ENCODE data around the gene ZDHHC16.
"Not testable (repeated sequence)": the region's sequence is repeated elsewhere in the genome, so short reads cannot be mapped to it uniquely, and the experiment has no call there.

ZDHHC16 gene

DNA sequence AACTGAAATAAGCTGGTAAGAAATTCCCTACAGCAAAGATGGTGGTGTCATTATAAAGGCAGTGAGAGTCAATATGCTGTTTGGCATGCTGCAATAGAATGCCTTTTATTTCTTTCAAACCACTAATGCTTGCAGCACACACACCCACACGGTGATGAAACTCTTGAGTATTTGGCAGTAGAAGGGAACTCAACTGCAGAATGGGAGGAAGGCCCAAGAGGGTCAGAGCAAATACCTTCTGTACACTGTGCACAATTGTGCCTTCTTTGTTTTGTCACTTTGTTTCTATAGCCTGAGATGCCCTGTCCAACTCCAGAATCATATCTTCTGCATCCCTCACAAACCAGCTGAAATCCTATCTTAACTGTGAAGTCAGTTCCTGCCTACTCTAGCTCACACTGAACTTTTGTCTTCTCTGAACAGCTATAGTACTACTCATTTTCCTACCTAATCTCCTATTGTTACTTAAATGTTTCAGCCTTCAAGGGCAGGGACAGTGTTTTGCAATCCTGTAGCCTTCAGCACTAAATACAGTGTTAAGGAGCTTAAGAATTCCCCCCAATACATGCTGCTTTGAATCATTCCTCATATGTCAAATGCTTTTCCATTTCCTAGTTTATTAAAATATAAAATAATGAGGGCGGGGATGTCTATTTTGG, 30.1 kb downstream of the ZDHHC16 start:
- no peak for DNase-seq (ENCODE audit: low read depth in 1 of 2, low spot score in 1 of 2)

DNA sequence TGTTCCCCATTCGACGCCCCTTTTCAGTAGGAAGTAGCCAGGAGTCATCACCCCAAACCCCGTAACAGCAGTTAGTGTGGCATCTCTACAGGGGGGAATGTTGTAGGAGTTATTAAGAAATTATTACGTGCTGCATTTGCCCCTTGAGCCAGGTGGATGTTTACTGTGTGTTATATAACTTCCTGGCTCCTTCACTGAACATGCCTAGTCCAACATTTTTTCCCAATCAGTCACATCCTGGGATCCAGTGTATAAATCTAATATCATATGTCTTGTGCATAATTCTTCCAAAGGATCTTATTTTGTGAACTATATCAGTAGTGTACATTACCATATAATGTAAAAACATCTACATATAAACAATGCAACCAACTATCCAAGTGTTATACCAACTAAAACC, 33.4 kb downstream of the ZDHHC16 start:
- DNase-seq (ENCODE audit: low read depth in 1 of 2, low spot score in 1 of 2): not testable (repeated sequence)

- DNase-seq (ENCODE audit: low read depth in 1 of 2, low spot score in 1 of 2): no peak
Measured at GRCh38 chr10:97479939-97480338, 34.0 kb downstream of the ZDHHC16 start.

GRCh38 chr10:97481071-97481470, 35.1 kb downstream of the ZDHHC16 start:
- DNase-seq (ENCODE audit: low read depth in 1 of 2, low spot score in 1 of 2): no peak

- DNase-seq (ENCODE audit: low read depth in 1 of 2, low spot score in 1 of 2): no peak
Measured at GRCh38 chr10:97482381-97482780, 36.4 kb downstream of the ZDHHC16 start.

- DNase-seq (ENCODE audit: low read depth in 1 of 2, low spot score in 1 of 2): no peak
Measured at GRCh38 chr10:97483506-97483905, 37.5 kb downstream of the ZDHHC16 start.

GRCh38 chr10:97483921-97484320, 37.9 kb downstream of the ZDHHC16 start:
- DNase-seq (ENCODE audit: low read depth in 1 of 2, low spot score in 1 of 2): no peak

- no peak for DNase-seq (ENCODE audit: low read depth in 1 of 2, low spot score in 1 of 2)
Measured at GRCh38 chr10:97485647-97486281, 39.8 kb downstream of the ZDHHC16 start.

DNA sequence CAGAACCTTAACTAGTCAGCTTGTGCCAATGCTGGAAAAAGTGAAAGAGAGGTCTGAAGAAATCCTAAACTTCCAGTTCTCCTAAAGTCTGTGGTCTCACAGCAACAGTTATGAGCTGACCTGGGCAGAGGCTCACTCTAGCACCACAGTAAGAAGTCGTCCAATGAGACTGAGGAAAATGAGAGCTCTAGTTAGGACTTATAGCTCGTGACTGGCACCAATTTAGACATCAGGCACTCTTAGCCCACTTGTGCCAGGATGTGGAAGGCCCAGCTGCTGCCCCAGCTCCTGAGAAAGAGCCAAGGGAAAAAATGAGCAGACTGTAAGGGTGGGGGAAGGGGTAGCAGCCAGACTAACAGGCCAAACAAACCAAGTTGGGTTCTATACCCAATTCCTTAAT, 44.6 kb downstream of the ZDHHC16 start:
- DNase-seq (ENCODE audit: low read depth in 1 of 2, low spot score in 1 of 2): no peak

- no peak for DNase-seq (ENCODE audit: low read depth in 1 of 2, low spot score in 1 of 2)
Measured at GRCh38 chr10:97494151-97494550, 48.2 kb downstream of the ZDHHC16 start.

GRCh38 chr10:97494863-97495506, 49.0 kb downstream of the ZDHHC16 start:
- no peak for DNase-seq (ENCODE audit: low read depth in 1 of 2, low spot score in 1 of 2)

DNA sequence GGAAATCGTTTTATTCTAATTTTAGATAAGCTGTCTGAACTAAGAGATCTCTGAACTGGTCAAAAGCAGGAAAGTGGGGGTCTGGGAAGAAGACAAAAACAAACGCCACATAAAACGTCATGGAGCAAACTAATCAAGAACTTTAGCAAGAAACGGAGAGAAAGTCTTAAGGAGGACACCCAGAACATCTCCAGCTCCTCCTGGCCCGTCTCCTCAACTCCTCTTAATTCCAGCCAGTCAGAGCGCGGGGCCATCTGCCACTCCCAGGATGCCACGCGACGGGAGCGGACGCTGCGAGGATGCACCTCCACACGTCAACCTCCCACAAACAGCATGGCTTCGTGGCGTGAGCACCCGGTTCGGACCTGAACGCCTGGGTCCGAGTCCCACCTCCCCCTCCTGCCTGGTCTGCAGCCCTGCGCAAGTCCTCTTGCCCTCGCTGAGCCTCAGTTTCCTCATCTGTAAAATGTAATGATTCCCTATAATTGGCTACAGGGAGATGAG, 51.6 kb downstream of the ZDHHC16 start:
- DNase-seq (ENCODE audit: low read depth in 1 of 2, low spot score in 1 of 2): peak; percentile 44 to 51

DNA sequence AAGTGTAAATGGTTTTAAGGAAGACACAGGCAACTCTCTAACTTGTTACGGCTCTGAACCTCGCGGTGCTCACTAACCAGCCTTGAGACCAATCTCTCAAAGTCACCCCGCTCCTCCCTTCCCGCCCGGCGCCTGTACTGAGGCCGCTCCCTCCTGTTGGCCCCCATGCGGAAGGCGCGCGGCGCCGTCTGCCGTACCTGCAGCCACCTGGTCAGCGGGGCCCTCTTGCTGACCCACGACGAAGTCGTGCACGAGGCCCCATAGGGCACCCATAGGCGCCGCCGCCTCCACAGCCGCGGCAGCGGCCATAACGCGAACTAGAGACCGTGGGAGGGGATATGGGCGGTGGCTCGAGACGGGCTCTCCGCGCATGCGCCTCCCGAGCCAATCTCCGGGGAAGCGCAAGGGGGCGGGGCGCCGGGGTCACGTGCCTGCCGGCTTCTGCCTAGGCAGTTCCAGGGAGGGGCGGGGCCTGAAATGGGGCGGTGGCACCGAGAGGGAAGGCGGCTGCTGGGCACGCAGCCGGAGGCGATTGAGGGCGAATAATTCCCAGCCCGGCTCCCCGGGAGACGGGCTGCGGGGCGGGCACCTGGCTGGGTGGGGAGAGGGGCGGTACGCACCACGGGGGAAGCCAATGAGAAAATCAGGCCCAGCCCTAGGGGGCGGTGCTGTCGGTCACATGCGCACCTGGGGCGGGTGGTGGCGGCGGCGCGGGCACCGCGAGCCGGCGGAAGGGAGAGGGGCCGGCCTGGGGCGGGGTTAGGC, 52.3 kb downstream of the ZDHHC16 start, which contains the start of gene MMS19:
Gene MMS19 (minus strand): TSS at position 347 of the 765 bp plus-strand sequence. CDS start 38 bp downstream, at position 309.
- peak; percentile 99 for DNase-seq (ENCODE audit: low read depth in 1 of 2, low spot score in 1 of 2)

- DNase-seq (ENCODE audit: low read depth in 1 of 2, low spot score in 1 of 2): peak in 1 of 2 donors; percentile 7
Measured at GRCh38 chr10:97498841-97499560, 53.0 kb downstream of the ZDHHC16 start, which contains the start of gene UBTD1. TSS of gene UBTD1 (plus strand) at chr10:97498924. CDS start at chr10:97499204, 280 bp downstream.

DNA sequence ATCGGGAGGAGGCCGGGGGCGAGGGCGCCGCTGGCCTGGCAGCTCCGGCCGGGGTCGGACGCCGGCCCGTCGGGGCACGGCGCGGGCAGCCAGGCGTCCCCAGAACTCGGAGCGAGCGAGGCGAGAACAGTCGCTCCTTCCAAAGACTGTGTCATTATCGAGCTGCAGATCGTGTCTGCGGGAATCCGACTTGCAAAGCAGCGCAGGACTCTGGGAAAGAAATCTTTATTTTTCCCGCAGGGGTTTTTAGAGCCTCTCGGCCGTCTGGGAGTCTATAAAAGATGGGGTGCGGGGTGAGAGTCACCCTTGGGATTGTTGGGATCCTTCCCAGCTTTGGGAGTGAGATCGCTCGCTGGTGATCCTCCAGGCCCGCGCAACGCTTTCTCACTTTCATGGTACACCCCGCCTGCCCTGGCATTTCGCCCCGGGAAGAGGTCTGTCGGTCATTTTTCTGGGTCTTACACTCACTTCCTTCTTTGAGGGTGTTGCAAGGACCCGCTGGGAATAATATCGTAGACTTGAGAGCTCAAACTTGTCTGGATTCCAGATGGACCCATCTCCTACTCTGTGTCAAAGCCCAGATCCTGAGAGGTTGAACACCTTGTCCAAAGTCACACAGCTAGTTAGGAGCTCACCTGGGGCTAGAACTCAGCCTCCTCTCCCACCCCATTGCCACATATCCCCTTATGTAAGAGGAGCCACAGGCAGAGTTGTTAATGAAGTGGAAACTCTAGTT, 53.8 kb downstream of the ZDHHC16 start:
- no peak for DNase-seq (ENCODE audit: low read depth in 1 of 2, low spot score in 1 of 2)

DNA sequence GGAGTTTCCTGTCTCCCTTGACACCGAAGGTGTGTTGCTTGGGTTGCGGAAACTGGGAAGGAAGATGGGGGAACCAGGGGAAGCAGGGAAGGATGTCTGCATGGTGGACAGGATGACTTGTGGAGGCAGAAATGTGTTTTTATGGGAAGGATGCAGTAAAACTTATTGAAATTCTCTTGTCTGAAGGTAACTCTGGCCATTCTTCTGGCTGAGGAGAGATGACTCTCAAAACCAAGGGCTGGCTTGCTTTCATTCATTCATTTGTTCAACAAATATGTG, 54.3 kb downstream of the ZDHHC16 start:
- DNase-seq (ENCODE audit: low read depth in 1 of 2, low spot score in 1 of 2): no peak

GRCh38 chr10:97502916-97503315, 56.9 kb downstream of the ZDHHC16 start:
- no peak for DNase-seq (ENCODE audit: low read depth in 1 of 2, low spot score in 1 of 2)

GRCh38 chr10:97503406-97503805, 57.4 kb downstream of the ZDHHC16 start:
- no peak for DNase-seq (ENCODE audit: low read depth in 1 of 2, low spot score in 1 of 2)

GRCh38 chr10:97505152-97505551, 59.2 kb downstream of the ZDHHC16 start:
- no peak for DNase-seq (ENCODE audit: low read depth in 1 of 2, low spot score in 1 of 2)
